HG03159 (cell line): ENCODE results near the gene SOAT2.
"Not testable (repeated sequence)": the region's sequence is repeated elsewhere in the genome, so short reads cannot be mapped to it uniquely, and the experiment has no call there.

Experiments used
- ATAC-seq: cut with Tn5 transposase; IDR thresholded peaks from one replicate; pipeline ENCODE4 v1.9.1; 2021; ENCODE audit warnings: mild to moderate bottlenecking, moderate library complexity; ENCODE audit not compliant: unreplicated experiment

SOAT2 gene

GRCh38 chr12:53133722-53134121 is 30.4 kb downstream of the SOAT2 start:
- ATAC-seq: no peak

- no peak for ATAC-seq
Measured at GRCh38 chr12:53143355-53143754, 40.1 kb downstream of the SOAT2 start.

- ATAC-seq: no peak
Measured at GRCh38 chr12:53145383-53146260, 42.3 kb downstream of the SOAT2 start.

GRCh38 chr12:53147181-53147580 is 43.9 kb downstream of the SOAT2 start:
- no peak for ATAC-seq

GRCh38 chr12:53147653-53148052 is 44.4 kb downstream of the SOAT2 start:
- ATAC-seq: no peak

- ATAC-seq: no peak
Measured at GRCh38 chr12:53151039-53151438, 47.8 kb downstream of the SOAT2 start.

GRCh38 chr12:53152390-53152789 is 49.1 kb downstream of the SOAT2 start:
- no peak for ATAC-seq

- peak; percentile 72 for ATAC-seq
Measured at GRCh38 chr12:53159195-53159839, 56.0 kb downstream of the SOAT2 start.

- no peak for ATAC-seq
Measured at GRCh38 chr12:53160000-53160399, 56.7 kb downstream of the SOAT2 start.

- ATAC-seq: no peak
Measured at GRCh38 chr12:53160673-53161072, 57.4 kb downstream of the SOAT2 start.

- ATAC-seq: no peak
Measured at GRCh38 chr12:53161119-53161911, 58.0 kb downstream of the SOAT2 start.

- ATAC-seq: not testable (repeated sequence)
Measured at GRCh38 chr12:53163008-53163407, 59.7 kb downstream of the SOAT2 start.

- ATAC-seq: no peak
Measured at GRCh38 chr12:53166837-53167236, 63.6 kb downstream of the SOAT2 start.

GRCh38 chr12:53169644-53170043 is 66.4 kb downstream of the SOAT2 start:
- ATAC-seq: no peak

GRCh38 chr12:53170215-53170614 is 66.9 kb downstream of the SOAT2 start:
- no peak for ATAC-seq

GRCh38 chr12:53170876-53171724 is 67.8 kb downstream of the SOAT2 start:
- no peak for ATAC-seq

GRCh38 chr12:53171725-53172329 is 68.5 kb downstream of the SOAT2 start:
- ATAC-seq: no peak

GRCh38 chr12:53172352-53172751 is 69.1 kb downstream of the SOAT2 start:
- no peak for ATAC-seq

GRCh38 chr12:53173085-53173715 is 69.9 kb downstream of the SOAT2 start:
- ATAC-seq: no peak
